ENCODE results near the gene CTIF. TPM values are rescaled to one million over a fixed set of nuclear protein-coding genes. Genes with fewer than 3 reads are reported as not detected.

CTIF gene
- polyA plus RNA-seq, 1 donor from 2014 or later = 50.2 TPM

- H3K4me2 ChIP-seq (ENCODE audit: low read length) = no peak overlapping the region
- H3K9ac ChIP-seq (ENCODE audit: low read length) = no peak overlapping the region
- H3F3A ChIP-seq (ENCODE audit: insufficient read depth, low read length, poor library complexity, severe bottlenecking) = no peaks in the 10 kb centered on the region
- no peak for TF ChIP-seq EP300 (conservative IDR thresholded peaks at IDR 0.05; ENCODE audit: poor library complexity, severe bottlenecking)
- TF ChIP-seq EZH2 (IDR thresholded peaks at IDR 0.05; ENCODE audit: borderline replicate concordance, insufficient read depth, low read length, poor library complexity, severe bottlenecking) = no peak
- TF ChIP-seq SMC3 (conservative IDR thresholded peaks at IDR 0.05; ENCODE audit: poor library complexity) = no peak
- TF ChIP-seq CTCF (IDR thresholded peaks at IDR 0.05; ENCODE audit: poor library complexity, severe bottlenecking) = no peak
- TF ChIP-seq MXI1 (conservative IDR thresholded peaks at IDR 0.05; ENCODE audit: poor library complexity, severe bottlenecking) = no peak
- TF ChIP-seq REST (IDR thresholded peaks at IDR 0.05; ENCODE audit: borderline replicate concordance) = no peak
- no peak for TF ChIP-seq POLR2AphosphoS5 (IDR thresholded peaks at IDR 0.05)
- TF ChIP-seq RAD21 (conservative IDR thresholded peaks at IDR 0.05) = no peak
- TF ChIP-seq TAF1 (IDR thresholded peaks at IDR 0.05; ENCODE audit: low read depth) = no peak
- no peaks in the 10 kb centered on the region for H3K27me3 ChIP-seq (ENCODE audit: insufficient read depth, low read depth, low read length)
- no peak overlapping the region for H2AFZ ChIP-seq (ENCODE audit: low read depth, low read length)
- no peaks in the 10 kb centered on the region for H3K9me2 ChIP-seq (ENCODE audit: insufficient read depth, low read length)
- H4K20me1 ChIP-seq (ENCODE audit: insufficient read depth) = no peaks in the 10 kb centered on the region
- no peak overlapping the region for H3K27ac ChIP-seq (ENCODE audit: low read length)
- H3K9me3 ChIP-seq (ENCODE audit: low read length) = no peaks in the 10 kb centered on the region
- no peaks in the 10 kb centered on the region for H3K79me2 ChIP-seq (replicated peaks; ENCODE audit: insufficient read depth, low read length)
- H3K36me3 ChIP-seq (ENCODE audit: insufficient read depth, low read length) = no peaks in the 10 kb centered on the region
- H3K4me3 ChIP-seq (ENCODE audit: low read length) = no peak overlapping the region
These were observed 98.5 kb downstream of the CTIF start for GRCh38 chr18:48637081-48637990.

GRCh38 chr18:48638451-48638850 is 99.6 kb downstream of the CTIF start:
- H3F3A ChIP-seq (ENCODE audit: insufficient read depth, low read length, poor library complexity, severe bottlenecking) = no peaks in the 10 kb centered on the region
- no peak overlapping the region for H3K9ac ChIP-seq (ENCODE audit: low read length)
- no peak overlapping the region for H3K27ac ChIP-seq (ENCODE audit: low read length)
- no peaks in the 10 kb centered on the region for H4K20me1 ChIP-seq (ENCODE audit: insufficient read depth)
- H3K4me3 ChIP-seq (ENCODE audit: low read length) = no peak overlapping the region
- no peaks in the 10 kb centered on the region for H3K36me3 ChIP-seq (ENCODE audit: insufficient read depth, low read length)
- TF ChIP-seq EP300 (conservative IDR thresholded peaks at IDR 0.05; ENCODE audit: poor library complexity, severe bottlenecking) (no peak), POLR2AphosphoS5 (IDR thresholded peaks at IDR 0.05) (no peak), MXI1 (conservative IDR thresholded peaks at IDR 0.05; ENCODE audit: poor library complexity, severe bottlenecking) (no peak), SMC3 (conservative IDR thresholded peaks at IDR 0.05; ENCODE audit: poor library complexity) (no peak), EZH2 (IDR thresholded peaks at IDR 0.05; ENCODE audit: borderline replicate concordance, insufficient read depth, low read length, poor library complexity, severe bottlenecking) (no peak), REST (IDR thresholded peaks at IDR 0.05; ENCODE audit: borderline replicate concordance) (no peak), CTCF (IDR thresholded peaks at IDR 0.05; ENCODE audit: poor library complexity, severe bottlenecking) (no peak), RAD21 (conservative IDR thresholded peaks at IDR 0.05) (no peak), TAF1 (IDR thresholded peaks at IDR 0.05; ENCODE audit: low read depth) (no peak)
- no peaks in the 10 kb centered on the region for H3K27me3 ChIP-seq (ENCODE audit: insufficient read depth, low read depth, low read length)
- no peak overlapping the region for H2AFZ ChIP-seq (ENCODE audit: low read depth, low read length)
- H3K79me2 ChIP-seq (replicated peaks; ENCODE audit: insufficient read depth, low read length) = no peaks in the 10 kb centered on the region
- H3K9me2 ChIP-seq (ENCODE audit: insufficient read depth, low read length) = no peaks in the 10 kb centered on the region
- no peak overlapping the region for H3K4me2 ChIP-seq (ENCODE audit: low read length)
- no peaks in the 10 kb centered on the region for H3K9me3 ChIP-seq (ENCODE audit: low read length)

Data from neural cell (in vitro differentiated cells).